GM12873 (cell line): Measurements from ENCODE around the gene CLCN5.

Experiments
- TF ChIP-seq, protein P1 (sequence below): IDR thresholded peaks from 2 replicates; pipeline ENCODE4 v1.5.1; 2012; ENCODE audit warnings: low read depth, mild to moderate bottlenecking, moderate library complexity, low read length, control low read depth; ENCODE audit not compliant: insufficient read depth; ENCODE audit errors: missing control alignments

The CLCN5 gene

DNA sequence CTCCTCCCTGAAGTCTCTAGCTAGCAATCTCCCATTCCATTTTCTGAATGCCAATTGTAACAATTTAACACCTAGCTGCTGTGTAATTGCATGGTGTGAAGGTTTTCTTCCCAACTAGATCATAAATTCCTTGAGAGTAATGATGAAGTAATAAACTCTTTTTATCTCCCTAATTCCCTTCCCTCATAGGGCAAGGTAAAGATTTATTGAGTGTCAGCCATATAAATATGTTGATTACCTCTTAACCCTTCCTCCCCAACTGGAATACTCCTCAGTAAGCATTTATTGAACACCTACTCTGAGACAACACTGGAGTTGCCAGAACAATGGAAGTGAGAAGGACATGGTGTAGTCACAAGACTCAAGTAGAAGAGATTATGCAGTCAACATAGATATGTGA, 112.7 kb downstream of the CLCN5 start:
- TF ChIP-seq, protein P1, sequence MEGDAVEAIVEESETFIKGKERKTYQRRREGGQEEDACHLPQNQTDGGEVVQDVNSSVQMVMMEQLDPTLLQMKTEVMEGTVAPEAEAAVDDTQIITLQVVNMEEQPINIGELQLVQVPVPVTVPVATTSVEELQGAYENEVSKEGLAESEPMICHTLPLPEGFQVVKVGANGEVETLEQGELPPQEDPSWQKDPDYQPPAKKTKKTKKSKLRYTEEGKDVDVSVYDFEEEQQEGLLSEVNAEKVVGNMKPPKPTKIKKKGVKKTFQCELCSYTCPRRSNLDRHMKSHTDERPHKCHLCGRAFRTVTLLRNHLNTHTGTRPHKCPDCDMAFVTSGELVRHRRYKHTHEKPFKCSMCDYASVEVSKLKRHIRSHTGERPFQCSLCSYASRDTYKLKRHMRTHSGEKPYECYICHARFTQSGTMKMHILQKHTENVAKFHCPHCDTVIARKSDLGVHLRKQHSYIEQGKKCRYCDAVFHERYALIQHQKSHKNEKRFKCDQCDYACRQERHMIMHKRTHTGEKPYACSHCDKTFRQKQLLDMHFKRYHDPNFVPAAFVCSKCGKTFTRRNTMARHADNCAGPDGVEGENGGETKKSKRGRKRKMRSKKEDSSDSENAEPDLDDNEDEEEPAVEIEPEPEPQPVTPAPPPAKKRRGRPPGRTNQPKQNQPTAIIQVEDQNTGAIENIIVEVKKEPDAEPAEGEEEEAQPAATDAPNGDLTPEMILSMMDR = no peak

DNA sequence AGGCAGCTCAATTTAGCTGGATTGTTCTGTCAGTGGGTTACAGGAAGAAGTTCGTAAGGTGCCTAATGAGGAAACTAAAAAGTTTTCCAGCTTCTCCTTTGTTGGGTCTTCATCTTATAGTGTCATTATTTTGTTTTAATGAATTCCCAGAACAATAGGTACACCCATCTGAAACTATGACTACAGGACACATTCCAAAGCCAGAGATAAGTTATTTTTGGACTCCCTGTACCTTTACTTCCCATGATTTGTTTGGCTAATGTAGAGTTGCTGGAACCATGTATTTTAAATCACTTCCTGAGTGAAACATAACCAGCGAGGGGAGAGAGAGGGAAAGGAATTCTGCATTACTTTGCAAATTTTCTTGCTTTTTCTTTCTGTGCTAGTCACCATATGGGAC, 114.0 kb downstream of the CLCN5 start:
- TF ChIP-seq, protein P1 = no peak

DNA sequence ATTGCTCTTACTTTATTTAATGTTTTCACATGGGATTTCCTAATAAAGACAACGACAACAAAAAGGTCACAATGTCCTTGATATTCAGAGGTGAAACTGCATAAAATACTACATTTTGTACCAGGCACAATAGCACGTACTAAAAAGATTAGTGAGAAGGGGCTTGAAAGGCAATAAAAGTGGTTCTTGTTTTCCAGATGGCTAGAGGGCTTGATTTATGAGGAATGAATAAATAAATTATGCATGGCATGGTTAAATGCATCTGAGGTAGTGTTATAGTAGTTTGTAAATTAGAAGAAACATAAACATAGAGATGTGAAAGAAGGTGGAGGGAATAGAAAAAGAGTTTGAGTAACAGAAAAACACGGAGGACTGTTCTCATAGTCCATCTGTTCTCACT, 123.4 kb downstream of the CLCN5 start:
- TF ChIP-seq, protein P1 = no peak

DNA sequence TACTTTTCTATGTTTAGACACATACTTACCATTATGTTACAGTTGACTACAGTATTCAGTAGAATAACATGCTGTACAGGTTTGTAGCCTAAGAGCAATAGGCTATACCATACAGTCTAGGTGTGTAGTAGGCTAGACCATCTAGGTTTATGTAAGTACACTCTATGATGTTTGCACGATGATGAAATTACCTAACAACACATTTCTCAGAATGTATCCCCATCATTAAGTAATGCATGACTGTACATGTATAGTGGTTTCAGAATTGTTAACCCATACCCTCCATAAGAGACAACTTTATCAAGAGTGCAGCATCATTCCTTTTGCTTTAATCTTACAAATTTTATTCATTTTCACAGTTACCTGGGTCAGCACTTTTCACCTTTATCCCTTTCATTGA, 126.8 kb downstream of the CLCN5 start:
- TF ChIP-seq, protein P1 = no peak

DNA sequence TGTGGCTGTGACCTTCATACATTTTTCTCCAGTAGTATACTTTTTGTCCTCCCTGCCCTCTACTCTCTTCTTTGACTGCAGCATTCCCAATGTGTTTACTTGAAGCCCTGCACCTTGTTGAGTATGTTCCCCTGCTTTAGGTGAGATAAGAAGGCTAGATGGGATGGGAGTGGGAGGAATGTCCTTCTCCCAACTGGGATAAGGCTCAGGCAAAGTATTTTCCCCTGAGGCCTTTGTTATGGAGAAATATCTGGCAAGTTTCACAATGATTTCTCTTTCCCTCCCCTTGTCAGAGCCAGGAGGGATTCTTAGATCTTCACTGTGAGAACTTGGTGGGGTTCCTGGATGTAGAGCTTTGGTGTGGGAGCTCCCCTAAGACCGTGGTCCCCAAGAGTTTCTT, 131.8 kb downstream of the CLCN5 start:
- TF ChIP-seq, protein P1 = no peak

DNA sequence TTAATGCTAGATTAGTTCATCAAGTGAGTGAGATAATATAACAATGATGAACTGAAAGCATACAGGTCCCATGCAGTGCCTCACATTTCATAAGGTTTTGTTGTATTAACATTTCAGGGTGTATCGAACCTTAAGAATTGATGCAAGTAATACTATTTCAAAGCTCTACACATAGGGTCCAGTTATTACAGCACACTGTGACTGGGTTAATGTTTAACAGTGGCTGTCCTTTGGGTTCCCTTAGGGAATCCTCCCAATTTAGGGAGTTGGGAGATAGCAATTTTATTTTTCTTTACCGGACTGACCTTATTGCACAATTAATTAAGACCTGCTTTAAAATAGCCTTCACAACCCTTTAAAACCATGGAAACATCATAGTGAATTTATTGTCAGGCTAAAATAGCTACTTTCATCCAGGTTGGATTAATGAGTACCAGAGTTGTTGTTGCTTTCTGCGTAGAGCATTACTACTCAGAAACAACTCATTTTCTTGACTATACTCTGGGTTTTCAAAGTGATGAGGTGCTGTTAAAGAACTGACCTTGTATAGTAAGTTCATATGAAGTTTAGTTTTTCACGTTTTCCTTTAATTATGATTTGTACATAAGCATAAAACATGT, 144.0 kb downstream of the CLCN5 start:
- TF ChIP-seq, protein P1 = no peak

DNA sequence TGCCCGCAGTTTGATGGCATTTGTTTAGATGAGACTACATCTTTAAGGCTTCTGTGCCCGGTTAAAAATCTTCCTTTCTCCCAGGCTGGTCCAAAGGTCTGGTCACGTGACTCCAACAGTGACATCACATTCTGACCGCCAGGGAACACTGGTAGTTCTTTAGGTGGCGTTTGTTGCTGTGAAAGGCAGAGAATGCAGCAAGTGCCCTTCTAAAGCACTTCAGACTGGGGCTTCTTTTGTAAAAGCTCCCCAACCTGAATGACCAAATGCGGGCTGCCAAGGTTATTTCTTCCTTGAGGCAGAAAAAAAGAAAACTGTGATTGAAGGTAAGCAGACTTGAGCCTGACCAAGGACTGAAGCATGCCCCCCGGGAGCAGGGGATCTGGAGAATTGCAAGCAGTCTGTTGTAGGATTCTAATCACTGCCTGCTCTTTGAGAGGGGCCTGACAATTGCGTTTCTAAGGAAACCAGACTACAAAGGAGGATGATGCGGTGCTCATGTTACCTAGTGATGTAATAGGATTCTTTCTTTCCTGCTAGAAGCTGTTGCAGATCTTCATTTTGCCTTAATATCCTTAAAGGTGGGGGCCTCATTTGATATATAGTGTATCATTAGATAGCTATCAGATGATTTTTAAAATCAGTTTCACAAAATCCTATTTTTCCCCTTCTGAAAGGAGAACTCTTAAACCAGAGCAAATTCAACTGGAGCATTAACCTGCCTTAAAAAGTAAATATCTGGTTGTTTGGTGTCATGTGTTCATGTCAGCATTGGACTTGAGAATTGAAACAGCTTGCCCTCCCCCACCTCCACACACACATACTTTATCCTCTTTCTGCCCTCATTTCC, 145.3 kb downstream of the CLCN5 start:
- TF ChIP-seq, protein P1 = no peak
